SK-N-SH treated with all-trans-retinoic acid at 6 μM for 48 hours (cell line): ENCODE measurements around the gene ANO6.

Source experiments
- ATAC-seq: fragments of 200-7000 bp; cut with Tn5 transposase; 3 replicates; pipeline ENCODE4 v1.9.1; 2020; ENCODE audit warnings: mild to moderate bottlenecking, moderate library complexity
- ARNTL ChIP-seq: fragments of 450-650 bp; formaldehyde crosslinking; IDR thresholded peaks from 2 replicates; pipeline ENCODE4 v1.5.0; 2020; ENCODE audit warnings: low read depth, mild to moderate bottlenecking, moderate library complexity, borderline replicate concordance
- BACH2 ChIP-seq: fragments of 250-450 bp; sonication (Bioruptor Pico); IDR thresholded peaks from 2 replicates; pipeline ENCODE4 v1.9.0; 2021; ENCODE audit warnings: mild to moderate bottlenecking, borderline replicate concordance
- CREB5 ChIP-seq: fragments of 250-450 bp; sonication (Bioruptor Pico); IDR thresholded peaks from 2 replicates; pipeline ENCODE4 v1.5.1; 2020; ENCODE audit warnings: low read depth, mild to moderate bottlenecking, moderate library complexity
- CSDC2 ChIP-seq: fragments of 250-450 bp; sonication (Bioruptor Pico); IDR thresholded peaks from 2 replicates; pipeline ENCODE4 v1.5.0; 2020; ENCODE audit warnings: mild to moderate bottlenecking, moderate library complexity
- CSRNP3 ChIP-seq: fragments of 250-450 bp; sonication (Bioruptor Pico); IDR thresholded peaks from 2 replicates; pipeline ENCODE4 v1.5.1; 2021; ENCODE audit warnings: mild to moderate bottlenecking, moderate library complexity
- ESRRG ChIP-seq: fragments of 250-450 bp; sonication (Bioruptor Pico); IDR thresholded peaks from 2 replicates; pipeline ENCODE4 v1.6.1; 2021; ENCODE audit warnings: mild to moderate bottlenecking
- GLIS3 ChIP-seq: fragments of 250-450 bp; sonication (Bioruptor Pico); IDR thresholded peaks from 2 replicates; pipeline ENCODE4 v1.5.0; 2020; ENCODE audit warnings: mild to moderate bottlenecking, moderate library complexity
- ISL1 ChIP-seq: fragments of 250-450 bp; sonication (Bioruptor Pico); IDR thresholded peaks from 2 replicates; pipeline ENCODE4 v2.1.2; 2022; ENCODE audit warnings: mild to moderate bottlenecking, moderate library complexity
- OSR1 ChIP-seq: fragments of 250-450 bp; sonication (Bioruptor Pico); IDR thresholded peaks from 2 replicates; pipeline ENCODE4 v1.8.0; 2022; ENCODE audit warnings: moderate library complexity, mild to moderate bottlenecking, inconsistent platforms
- PATZ1 ChIP-seq: fragments of 250-450 bp; sonication (Bioruptor Pico); IDR thresholded peaks from 2 replicates; pipeline ENCODE4 v1.8.0; 2020; ENCODE audit warnings: mild to moderate bottlenecking, moderate library complexity, borderline replicate concordance
- POU6F1 ChIP-seq: fragments of 250-450 bp; sonication (Bioruptor Pico); IDR thresholded peaks from 2 replicates; pipeline ENCODE4 v1.8.0; 2021; ENCODE audit warnings: low read depth, mild to moderate bottlenecking, moderate library complexity, borderline replicate concordance
- PPARA ChIP-seq: fragments of 250-450 bp; sonication (Bioruptor Pico); IDR thresholded peaks from 2 replicates; pipeline ENCODE4 v1.5.0; 2020; ENCODE audit warnings: mild to moderate bottlenecking, borderline replicate concordance
- RARB ChIP-seq: fragments of 250-450 bp; sonication (Bioruptor Pico); IDR thresholded peaks from 2 replicates; pipeline ENCODE4 v1.8.0; 2021; ENCODE audit warnings: mild to moderate bottlenecking, moderate library complexity
- TCF4 ChIP-seq: fragments of 250-450 bp; sonication (Bioruptor Pico); IDR thresholded peaks from 2 replicates; pipeline ENCODE4 v1.8.0; 2021; ENCODE audit warnings: mild to moderate bottlenecking, moderate library complexity, borderline replicate concordance
- TOX ChIP-seq: fragments of 250-450 bp; sonication (Bioruptor Pico); IDR thresholded peaks from 2 replicates; pipeline ENCODE4 v1.8.0; 2021; ENCODE audit warnings: mild to moderate bottlenecking, moderate library complexity, borderline replicate concordance
- TSHZ2 ChIP-seq: fragments of 250-450 bp; sonication (Bioruptor Pico); IDR thresholded peaks from 2 replicates; pipeline ENCODE4 v1.5.0; 2020; ENCODE audit warnings: mild to moderate bottlenecking, moderate library complexity
- ZC3H10 ChIP-seq: fragments of 250-450 bp; sonication (Bioruptor Pico); IDR thresholded peaks from 2 replicates; pipeline ENCODE4 v1.5.1; 2021; ENCODE audit warnings: mild to moderate bottlenecking, moderate library complexity
- ZFP3 ChIP-seq: fragments of 250-450 bp; sonication (Bioruptor Pico); IDR thresholded peaks from 2 replicates; pipeline ENCODE4 v1.5.0; 2020; ENCODE audit warnings: mild to moderate bottlenecking, moderate library complexity
- ZNF565 ChIP-seq: fragments of 450-650 bp; formaldehyde crosslinking; conservative IDR thresholded peaks from 2 replicates; pipeline ENCODE4 v1.5.0; 2020; ENCODE audit warnings: low read depth, mild to moderate bottlenecking, moderate library complexity
- ZNF70 ChIP-seq: fragments of 450-650 bp; formaldehyde crosslinking; IDR thresholded peaks from 2 replicates; pipeline ENCODE4 v1.5.0; 2020; ENCODE audit warnings: mild to moderate bottlenecking, moderate library complexity

ANO6 gene

GRCh38 chr12:45291518-45291917 lies 75.6 kb downstream of the ANO6 start:
- ATAC-seq: no peak
- no peak for TF ChIP-seq ARNTL

GRCh38 chr12:45292486-45293195 lies 76.7 kb downstream of the ANO6 start:
- ATAC-seq: no peak
- TF ChIP-seq CREB5 (CRISPR knock-in tag) (no peak), TSHZ2 (CRISPR knock-in tag) (no peak), ZNF565 (no peak), PPARA (CRISPR knock-in tag) (no peak), RARB (no peak)

- no peak for TF ChIP-seq TOX (CRISPR knock-in tag)
- TF ChIP-seq ARNTL: no peak
- no peak for TF ChIP-seq PPARA (CRISPR knock-in tag)
- no peak for TF ChIP-seq ZNF70 (CRISPR knock-in tag)
- TF ChIP-seq ZNF565: no peak
- TF ChIP-seq ZFP3 (CRISPR knock-in tag): no peak
- no peak for TF ChIP-seq CSDC2 (CRISPR knock-in tag)
- TF ChIP-seq ESRRG (CRISPR knock-in tag): no peak
- TF ChIP-seq ZC3H10 (CRISPR knock-in tag): no peak
- no peak for TF ChIP-seq CREB5 (CRISPR knock-in tag)
- TF ChIP-seq GLIS3 (CRISPR knock-in tag): no peak
- TF ChIP-seq BACH2: no peak
- no peak for TF ChIP-seq OSR1
- no peak for TF ChIP-seq POU6F1 (CRISPR knock-in tag)
- no peak for TF ChIP-seq PATZ1 (CRISPR knock-in tag)
- TF ChIP-seq TCF4 (CRISPR knock-in tag): no peak
- TF ChIP-seq CSRNP3 (CRISPR knock-in tag): no peak
- TF ChIP-seq ISL1 (CRISPR knock-in tag): no peak
- no peak for ATAC-seq
Observed at GRCh38 chr12:45294906-45295305, 79.0 kb downstream of the ANO6 start.
